Epithelial cell of proximal tubule (primary cell): ENCODE measurements around the gene PCK2. TPM values are rescaled to one million over a fixed set of nuclear protein-coding genes. Genes with fewer than 3 reads are reported as not detected.

Experiments
- DNase-seq: peaks from one replicate; pipeline ENCODE4 v3.0.0-alpha.2; 2011; ENCODE audit warnings: low read depth
- H3K4me3 ChIP-seq: 2 replicates; pipeline ENCODE4 v1.5.1; 2011; ENCODE audit warnings: low read depth, mild to moderate bottlenecking, low read length
- total RNA-seq: library from RNA; depleted of rRNA; stranded (reverse); fragments of >200 nt; gene quantifications from 2 replicates; pipeline ENCODE4 v1.2.3, GENCODE V29; 2015
- TF ChIP-seq, protein P1 (sequence below): conservative IDR thresholded peaks from 2 replicates; pipeline ENCODE4 v1.5.1; 2012; ENCODE audit warnings: low read depth, mild to moderate bottlenecking, low read length

Gene PCK2
- total RNA-seq, 1 donor from 2014 or later: 40.0 TPM

DNA sequence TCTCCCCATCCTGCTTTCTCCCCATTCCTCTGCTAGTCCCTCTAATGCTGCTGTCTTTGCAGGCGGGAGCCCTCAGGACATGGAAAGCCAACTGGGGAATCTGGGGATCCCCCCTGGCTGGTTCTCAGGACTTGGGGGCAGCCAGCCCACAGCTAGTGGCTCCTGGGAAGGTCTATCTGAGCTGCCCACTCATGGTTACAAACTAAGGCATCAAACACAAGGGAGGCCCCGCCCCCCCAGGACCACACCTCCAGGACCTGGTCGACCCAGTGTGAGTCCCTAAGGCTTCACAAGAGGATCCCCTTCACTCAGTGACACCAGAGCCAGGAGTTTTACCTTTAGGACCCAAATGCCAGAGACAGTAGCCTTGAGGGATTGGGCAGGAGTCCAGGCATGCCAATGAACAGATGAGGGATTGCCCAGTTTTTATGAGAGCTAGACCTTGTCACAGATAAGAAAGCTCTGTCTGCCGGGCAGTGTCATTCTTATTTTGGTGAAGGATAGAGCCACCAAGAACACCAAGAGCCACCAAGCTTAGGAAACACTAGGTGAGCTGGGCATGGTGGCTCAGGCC is 30.8 kb upstream of the PCK2 start:
- TF ChIP-seq, protein P1, sequence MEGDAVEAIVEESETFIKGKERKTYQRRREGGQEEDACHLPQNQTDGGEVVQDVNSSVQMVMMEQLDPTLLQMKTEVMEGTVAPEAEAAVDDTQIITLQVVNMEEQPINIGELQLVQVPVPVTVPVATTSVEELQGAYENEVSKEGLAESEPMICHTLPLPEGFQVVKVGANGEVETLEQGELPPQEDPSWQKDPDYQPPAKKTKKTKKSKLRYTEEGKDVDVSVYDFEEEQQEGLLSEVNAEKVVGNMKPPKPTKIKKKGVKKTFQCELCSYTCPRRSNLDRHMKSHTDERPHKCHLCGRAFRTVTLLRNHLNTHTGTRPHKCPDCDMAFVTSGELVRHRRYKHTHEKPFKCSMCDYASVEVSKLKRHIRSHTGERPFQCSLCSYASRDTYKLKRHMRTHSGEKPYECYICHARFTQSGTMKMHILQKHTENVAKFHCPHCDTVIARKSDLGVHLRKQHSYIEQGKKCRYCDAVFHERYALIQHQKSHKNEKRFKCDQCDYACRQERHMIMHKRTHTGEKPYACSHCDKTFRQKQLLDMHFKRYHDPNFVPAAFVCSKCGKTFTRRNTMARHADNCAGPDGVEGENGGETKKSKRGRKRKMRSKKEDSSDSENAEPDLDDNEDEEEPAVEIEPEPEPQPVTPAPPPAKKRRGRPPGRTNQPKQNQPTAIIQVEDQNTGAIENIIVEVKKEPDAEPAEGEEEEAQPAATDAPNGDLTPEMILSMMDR: no peak
- H3K4me3 ChIP-seq: no peak overlapping the region
- no peak for DNase-seq

DNA sequence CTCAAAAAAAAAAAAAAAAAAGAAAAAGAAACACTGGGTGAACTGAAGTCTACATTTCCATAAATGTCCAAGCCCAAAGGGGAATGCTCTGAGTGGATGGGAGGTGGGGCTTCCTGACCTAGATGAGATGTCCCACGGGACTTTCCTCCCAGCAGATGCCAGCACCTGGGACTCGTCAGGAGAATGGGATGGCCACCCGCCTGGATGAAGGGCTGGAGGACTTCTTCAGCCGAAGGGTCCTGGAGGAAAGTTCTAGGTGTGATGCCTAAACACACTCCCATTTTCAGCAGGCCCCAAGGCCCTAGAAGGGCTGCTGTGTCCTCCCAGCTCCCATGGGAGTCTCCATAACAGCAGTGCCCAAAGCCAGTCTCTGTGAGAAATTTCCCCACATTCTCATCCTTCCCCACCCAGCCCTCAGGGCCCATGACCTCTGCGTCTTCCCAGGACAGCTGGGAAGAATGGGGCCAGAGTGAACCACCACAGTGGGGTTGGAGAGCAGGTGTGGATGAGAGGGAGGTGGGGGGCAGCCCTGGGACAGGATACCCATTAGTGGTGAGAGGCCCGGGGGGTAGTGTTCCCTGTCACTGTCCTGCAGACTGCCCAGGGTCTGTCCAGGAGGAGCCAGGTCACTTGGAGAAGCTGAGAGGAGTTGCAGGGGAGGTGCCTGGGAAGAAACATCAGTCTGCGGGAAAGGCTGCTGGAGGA is 29.9 kb upstream of the PCK2 start:
- TF ChIP-seq, protein P1: no peak
- no peak overlapping the region for H3K4me3 ChIP-seq
- DNase-seq: no peak

DNA sequence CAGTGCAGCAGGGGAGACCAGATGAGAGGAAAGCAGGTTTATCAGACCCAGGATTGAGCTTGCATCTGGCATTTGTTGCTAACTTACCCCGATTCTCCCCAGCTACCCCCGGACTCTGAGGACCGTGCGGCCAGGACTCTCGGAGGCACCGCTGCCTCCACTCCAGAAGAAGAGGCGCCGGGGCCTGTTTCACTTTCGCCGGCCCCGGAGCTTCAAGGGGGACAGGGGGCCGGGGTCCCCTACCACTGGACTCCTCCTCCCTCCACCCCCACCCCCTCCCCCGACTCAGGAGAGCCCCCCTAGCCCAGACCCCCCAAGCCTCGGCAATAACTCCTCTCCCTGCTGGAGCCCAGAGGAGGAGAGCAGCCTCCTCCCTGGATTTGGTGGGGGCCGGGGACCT is 29.3 kb upstream of the PCK2 start:
- TF ChIP-seq, protein P1: no peak
- no peak for DNase-seq
- H3K4me3 ChIP-seq: no peak overlapping the region

- DNase-seq: no peak
- TF ChIP-seq, protein P1: no peak
Measured at GRCh38 chr14:24065408-24065807, 28.7 kb upstream of the PCK2 start.

DNA sequence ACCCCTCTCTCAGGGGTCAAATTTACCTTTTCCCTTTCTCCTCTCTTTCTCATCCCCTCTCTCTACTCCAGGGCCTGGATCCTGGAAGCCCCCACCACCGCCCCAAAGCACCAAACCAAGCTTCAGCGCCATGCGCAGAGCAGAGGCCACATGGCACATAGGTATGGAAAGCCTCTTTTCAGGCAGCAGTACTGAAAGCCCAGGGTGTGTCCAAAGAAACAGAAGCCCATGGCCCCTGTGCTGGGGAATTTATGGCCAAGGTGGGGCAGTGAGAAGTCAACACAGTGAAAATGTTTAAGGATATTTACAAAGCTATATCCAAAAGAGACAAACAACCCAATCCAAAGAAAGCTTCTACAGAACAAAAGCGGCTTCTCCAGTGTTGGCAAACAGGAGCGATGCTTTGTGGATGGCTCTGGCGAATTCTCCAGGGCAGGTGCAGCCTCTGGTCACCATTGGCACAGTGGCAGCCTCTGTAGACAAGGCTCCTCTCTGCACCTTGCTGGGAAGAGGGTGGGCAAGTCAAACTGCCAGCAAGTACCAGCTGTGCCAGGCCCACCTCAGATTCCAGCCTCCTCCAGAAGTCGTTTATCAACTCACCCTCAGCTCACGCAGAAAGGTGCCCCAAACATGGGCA is 27.5 kb upstream of the PCK2 start:
- TF ChIP-seq, protein P1: no peak
- DNase-seq: no peak
- H3K4me3 ChIP-seq: no peak overlapping the region

More at GRCh38 chr14:24065408-24065807, 28.7 kb upstream of the PCK2 start:
- no peak overlapping the region for H3K4me3 ChIP-seq

DNA sequence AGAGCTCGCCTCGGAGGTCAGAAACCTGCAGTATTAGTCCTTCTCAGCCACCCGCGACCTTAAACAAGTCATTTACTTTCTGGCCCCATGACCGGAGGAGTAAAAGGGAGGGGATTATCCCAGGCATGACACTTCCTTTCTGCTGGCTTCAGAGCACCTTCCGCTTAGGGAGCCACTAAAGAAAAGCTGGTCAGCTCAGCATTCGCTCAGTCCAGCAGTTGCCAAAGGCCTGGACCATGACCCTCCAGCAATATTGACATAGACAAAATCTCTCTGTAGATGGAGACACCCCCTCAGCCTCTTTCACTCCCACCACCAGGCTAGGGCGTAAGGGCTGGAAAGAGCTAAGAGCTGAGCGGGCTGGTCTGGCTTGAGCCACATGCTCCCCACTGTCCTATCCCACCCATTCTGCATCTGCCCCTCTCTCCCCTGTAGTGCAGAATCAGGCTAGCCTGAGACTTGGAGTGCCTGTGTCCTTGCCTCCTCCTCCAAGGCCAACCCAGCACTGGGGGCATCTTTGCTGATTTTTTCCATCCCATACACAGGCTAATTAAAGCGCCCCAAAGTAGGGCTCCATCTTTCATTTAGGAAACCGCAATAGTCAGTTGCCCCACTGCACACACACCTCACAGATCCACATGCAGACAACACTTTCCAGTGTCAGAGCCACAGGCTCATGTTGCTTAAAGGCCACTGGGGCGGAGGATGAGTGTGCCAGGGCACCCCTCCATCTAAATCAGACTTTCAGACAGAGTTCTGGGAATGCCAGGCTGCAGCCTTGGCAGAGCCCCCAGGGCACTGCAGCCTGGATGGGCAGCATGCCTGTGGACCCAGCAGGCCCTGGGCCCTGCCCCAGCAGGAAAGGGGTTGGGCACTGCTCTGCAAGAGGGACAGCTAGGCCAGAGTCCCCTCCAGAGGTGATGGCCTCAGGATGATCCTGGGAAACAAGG is 26.7 kb upstream of the PCK2 start:
- DNase-seq: no peak
- TF ChIP-seq, protein P1: no peak
- no peak overlapping the region for H3K4me3 ChIP-seq
